Measurements from ENCODE around the gene GCKR. TPM values are rescaled to one million over a fixed set of nuclear protein-coding genes. Genes with fewer than 3 reads are reported as not detected.

Gene GCKR
- total RNA-seq, 1 experiment from 2014 or later = 17.8 TPM

- CTCF ChIA-PET = no interaction called here
- Mint-ChIP-seq H3K9me3 (ENCODE audit: low read depth, unreplicated experiment) (peaks cover 3% of the 10 kb centered on the region), H3K4me1 (ENCODE audit: low read depth, unreplicated experiment) (no peaks in the 10 kb centered on the region), H3K36me3 (ENCODE audit: insufficient read depth, unreplicated experiment) (no peaks in the 10 kb centered on the region), H3K4me3 (ENCODE audit: low read depth, unreplicated experiment) (no peak overlapping the region), H3K27ac (ENCODE audit: unreplicated experiment) (no peak overlapping the region), H3K27me3 (ENCODE audit: unreplicated experiment) (peaks cover 55% of the 10 kb centered on the region)
- intact Hi-C loops (cut with micrococcal nuclease; ENCODE audit: unreplicated experiment) = no loop called here
- DNase-seq = no peak
- no TSS peak for BruUV-seq (replicated peaks)
- no peak for TF ChIP-seq CTCF (IDR thresholded peaks at IDR 0.05; ENCODE audit: unreplicated experiment)
These were observed 75.8 kb downstream of the GCKR start for GRCh38 chr2:27572439-27572838.

GRCh38 chr2:27572998-27573429, 76.4 kb downstream of the GCKR start:
- intact Hi-C loops (cut with micrococcal nuclease; ENCODE audit: unreplicated experiment) = no loop called here
- peaks cover 3% of the 10 kb centered on the region for H3K9me3 Mint-ChIP-seq (ENCODE audit: low read depth, unreplicated experiment)
- no peak overlapping the region for H3K27ac Mint-ChIP-seq (ENCODE audit: unreplicated experiment)
- CTCF ChIA-PET = no interaction called here
- no peak for TF ChIP-seq CTCF (IDR thresholded peaks at IDR 0.05; ENCODE audit: unreplicated experiment)
- H3K27me3 Mint-ChIP-seq (ENCODE audit: unreplicated experiment) = peaks cover 55% of the 10 kb centered on the region
- no peak overlapping the region for H3K4me3 Mint-ChIP-seq (ENCODE audit: low read depth, unreplicated experiment)
- H3K36me3 Mint-ChIP-seq (ENCODE audit: insufficient read depth, unreplicated experiment) = no peaks in the 10 kb centered on the region
- no peak for DNase-seq
- no peaks in the 10 kb centered on the region for H3K4me1 Mint-ChIP-seq (ENCODE audit: low read depth, unreplicated experiment)
- no TSS peak for BruUV-seq (replicated peaks)

Other genes starting within 250 kb of the GCKR start
- 0.24 TPM in 1 of 2 replicates, not detected in the other for gene SLC30A3, start 233.8 kb upstream of the GCKR start, total RNA-seq (2022)
- gene DNAJC5G, start 221.4 kb upstream of the GCKR start, total RNA-seq (2022) = not detected in 2 replicates
- gene TRIM54, start 214.4 kb upstream of the GCKR start, total RNA-seq (2022) = 0.99 and 2.3 TPM in 2 replicates
- gene UCN, start 188.4 kb upstream of the GCKR start, total RNA-seq (2022) = 4.6 and 6.6 TPM in 2 replicates
- 77.4 and 84.5 TPM in 2 replicates for gene MPV17, start 173.7 kb upstream of the GCKR start, total RNA-seq (2022)
- 83.8 and 85.4 TPM in 2 replicates for gene GTF3C2, start 140.1 kb upstream of the GCKR start, total RNA-seq (2022)
- gene EIF2B4, start 126.5 kb upstream of the GCKR start, total RNA-seq (2022) = 42.0 and 43.7 TPM in 2 replicates
- gene SNX17, start 126.2 kb upstream of the GCKR start, total RNA-seq (2022) = 85.3 and 96.9 TPM in 2 replicates
- gene ZNF513, start 116.1 kb upstream of the GCKR start, total RNA-seq (2022) = 10.6 and 13.1 TPM in 2 replicates
- 118 and 121 TPM in 2 replicates for gene PPM1G, start 87.2 kb upstream of the GCKR start, total RNA-seq (2022)
- 58.2 and 60.5 TPM in 2 replicates for gene NRBP1, start 68.2 kb upstream of the GCKR start, total RNA-seq (2022)
- 71.8 and 74.0 TPM in 2 replicates for gene KRTCAP3, start 54.5 kb upstream of the GCKR start, total RNA-seq (2022)
- gene IFT172, start 7.1 kb upstream of the GCKR start, total RNA-seq (2022) = 37.5 and 41.7 TPM in 2 replicates
- gene FNDC4, start 1.6 kb upstream of the GCKR start, total RNA-seq (2022) = 5.3 and 7.2 TPM in 2 replicates
- 24.4 and 28.6 TPM in 2 replicates for gene ZNF512, start 86.2 kb downstream of the GCKR start, total RNA-seq (2022)
- 5.5 and 6.3 TPM in 2 replicates for gene CCDC121, start 132.2 kb downstream of the GCKR start, total RNA-seq (2022)
- 32.6 and 33.2 TPM in 2 replicates for gene GPN1, start 132.2 kb downstream of the GCKR start, total RNA-seq (2022)
- 33.0 and 35.5 TPM in 2 replicates for gene SUPT7L, start 166.8 kb downstream of the GCKR start, total RNA-seq (2022)
- 24.2 and 27.8 TPM in 2 replicates for gene SLC4A1AP, start 167.1 kb downstream of the GCKR start, total RNA-seq (2022)

All from Calu3 (cell line).